OCI-M2 (cell line): ENCODE measurements around the gene AKT1.

Source experiments
- DNase-seq: peaks from one replicate; lab custom pipeline; 2025; ENCODE audit not compliant: unreplicated experiment; lab: John Stamatoyannopoulos, UW

The AKT1 gene

GRCh38 chr14:104725772-104726548, 69.6 kb downstream of the AKT1 start:
- DNase-seq = no peak

- DNase-seq = no peak
These were observed 70.4 kb downstream of the AKT1 start for GRCh38 chr14:104724981-104725771.

GRCh38 chr14:104724407-104724980, 71.1 kb downstream of the AKT1 start:
- DNase-seq = no peak

- DNase-seq = no peak
These were observed 71.7 kb downstream of the AKT1 start, which contains the start of gene ADSS1 for GRCh38 chr14:104723651-104724406. Gene ADSS1 (plus strand): TSS chr14:104724229. CDS start chr14:104724271, 42 bp downstream.

DNA sequence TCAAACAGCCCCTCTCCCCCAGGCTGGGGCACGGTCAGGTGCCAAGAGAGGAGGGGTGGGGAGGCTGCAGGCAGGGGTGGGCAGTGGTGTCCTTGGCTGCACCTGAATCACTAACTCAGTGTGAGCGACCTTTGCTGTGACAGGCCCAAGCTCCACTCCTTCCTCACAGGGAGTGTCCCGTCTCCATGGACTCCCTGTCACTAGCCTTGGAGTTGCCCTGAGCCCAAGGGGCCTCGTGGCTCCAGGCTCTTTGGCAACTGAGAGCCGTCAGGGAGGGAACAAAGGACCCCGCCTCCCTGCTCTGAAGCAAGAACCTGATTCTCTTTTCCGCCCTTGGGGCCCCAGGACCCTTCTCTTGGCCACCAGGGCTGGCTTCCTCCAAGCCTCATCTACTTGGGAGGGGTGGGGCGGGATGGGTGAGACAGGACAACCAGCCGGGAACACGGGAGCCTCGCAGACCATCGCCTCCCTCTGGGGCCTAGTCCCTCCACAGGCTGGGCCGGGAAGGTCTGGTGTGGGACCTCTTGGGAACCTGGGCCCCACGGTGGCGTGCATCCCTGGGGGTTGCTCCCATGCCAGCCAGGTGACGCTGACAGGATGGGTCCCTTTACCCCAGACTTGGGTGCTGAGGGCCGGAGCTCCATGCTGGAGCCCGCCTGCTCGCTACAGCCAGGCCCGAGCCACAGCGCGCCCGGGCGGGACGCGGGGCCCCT, 72.5 kb downstream of the AKT1 start:
- DNase-seq = no peak

- no peak for DNase-seq
These were observed 73.8 kb downstream of the AKT1 start for GRCh38 chr14:104721505-104722431.
